Ascending aorta (tissue), 2 donors: Measurements from ENCODE around the gene FMO3. TPM values are rescaled to one million over a fixed set of nuclear protein-coding genes. Genes with fewer than 3 reads are reported as not detected.
A peak's percentile ranks its signal among the peaks of the same experiment; 100 is the strongest.

Experiments used
- DNase-seq, 2 donors: peaks; one replicate each; pipeline ENCODE4 v3.0.0-alpha.2; 2019; ENCODE audit warnings: low spot score in 2 of 2
- H3K27ac ChIP-seq, 2 donors: fragments of 200-600 bp; sonication (generic); one replicate each; pipeline ENCODE4 v1.5.1; 2016 to 2017; ENCODE audit warnings: mild to moderate bottlenecking in 1 of 2
- H3K27me3 ChIP-seq: fragments of 200-600 bp; sonication (generic); one replicate; pipeline ENCODE4 v1.5.1; 2017
- H3K36me3 ChIP-seq, 2 donors: fragments of 200-600 bp; sonication (generic); one replicate each; pipeline ENCODE4 v1.5.1; 2016
- H3K4me1 ChIP-seq, 2 donors: fragments of 200-600 bp; sonication (generic); one replicate each; pipeline ENCODE4 v1.5.1; 2016 to 2017; ENCODE audit warnings: mild to moderate bottlenecking in 1 of 2
- H3K4me3 ChIP-seq, 2 donors: fragments of 200-600 bp; sonication (generic); one replicate each; pipeline ENCODE4 v1.5.1; 2016 to 2017; ENCODE audit warnings: mild to moderate bottlenecking in 1 of 2
- H3K9me3 ChIP-seq, 2 donors: fragments of 200-600 bp; sonication (generic); one replicate each; pipeline ENCODE4 v1.5.1; 2016
- CTCF ChIP-seq, 3 experiments: fragments of 200-600 bp in 2 of 3; fragments of 450-650 bp in 1 of 3; sonication (generic) in 2 of 3; IDR thresholded peaks; one replicate each; pipeline ENCODE4 v1.5.1; 2016 to 2019; ENCODE audit warnings: antibody characterized with exemption in 3 of 3, mild to moderate bottlenecking in 1 of 3, moderate library complexity in 1 of 3
- intact Hi-C: fragments of 100-400 bp; cut with DNase I; formaldehyde crosslinking; loops from one replicate; pipeline ENCODE4 v1.15.1; 2023
- total RNA-seq: library from RNA; depleted of rRNA; stranded (reverse); fragments of >200 nt; gene quantifications from one replicate; pipeline ENCODE4 v1.1.0, GENCODE V29; 2016

Gene FMO3
- total RNA-seq, 1 donor from 2014 or later, result 6.0 TPM

GRCh38 chr1:171152549-171152948 is 61.8 kb downstream of the FMO3 start:
- H3K27ac ChIP-seq, result no peak overlapping the region
- H3K4me3 ChIP-seq, result no peak overlapping the region
- H3K27me3 ChIP-seq, result no peaks in the 10 kb centered on the region
- intact Hi-C loops, result no loop called here
- no peaks in the 10 kb centered on the region for H3K9me3 ChIP-seq
- H3K36me3 ChIP-seq, result no peaks in the 10 kb centered on the region
- no peaks in the 10 kb centered on the region for H3K4me1 ChIP-seq
- no peak for DNase-seq
- TF ChIP-seq CTCF (IDR thresholded peaks at IDR 0.05), result no peak

GRCh38 chr1:171155484-171155883 is 64.8 kb downstream of the FMO3 start:
- no peak overlapping the region for H3K4me3 ChIP-seq
- H3K27me3 ChIP-seq, result no peaks in the 10 kb centered on the region
- H3K9me3 ChIP-seq, result no peaks in the 10 kb centered on the region
- no peak for DNase-seq
- H3K36me3 ChIP-seq, result no peaks in the 10 kb centered on the region
- no peak for TF ChIP-seq CTCF (IDR thresholded peaks at IDR 0.05)
- intact Hi-C loops, result no loop called here
- no peaks in the 10 kb centered on the region for H3K4me1 ChIP-seq
- H3K27ac ChIP-seq, result no peak overlapping the region

- no peak for TF ChIP-seq CTCF (IDR thresholded peaks at IDR 0.05)
- Histone ChIP-seq H3K4me3 (no peak overlapping the region), H3K9me3 (no peaks in the 10 kb centered on the region), H3K36me3 (no peaks in the 10 kb centered on the region), H3K27me3 (no peaks in the 10 kb centered on the region), H3K27ac (no peak overlapping the region), H3K4me1 (peaks cover 0 to 5% of the 10 kb centered on the region in 2 donors)
- intact Hi-C loops, result no loop called here
- no peak for DNase-seq
Measured at GRCh38 chr1:171158096-171158495, 67.4 kb downstream of the FMO3 start.

- Histone ChIP-seq H3K27me3 (no peaks in the 10 kb centered on the region), H3K36me3 (no peaks in the 10 kb centered on the region), H3K9me3 (no peaks in the 10 kb centered on the region), H3K4me1 (peaks cover 0 to 5% of the 10 kb centered on the region in 2 donors), H3K27ac (no peak overlapping the region), H3K4me3 (no peak overlapping the region)
- TF ChIP-seq CTCF (IDR thresholded peaks at IDR 0.05), result no peak
- intact Hi-C loops, result no loop called here
- no peak for DNase-seq
Measured at GRCh38 chr1:171158551-171158950, 67.8 kb downstream of the FMO3 start.

GRCh38 chr1:171159148-171159547 is 68.4 kb downstream of the FMO3 start:
- Histone ChIP-seq H3K9me3 (no peaks in the 10 kb centered on the region), H3K27me3 (no peaks in the 10 kb centered on the region), H3K4me1 (peaks cover 0 to 5% of the 10 kb centered on the region in 2 donors), H3K4me3 (no peak overlapping the region), H3K36me3 (no peaks in the 10 kb centered on the region), H3K27ac (no peak overlapping the region)
- TF ChIP-seq CTCF (IDR thresholded peaks at IDR 0.05), result no peak
- DNase-seq, result no peak
- intact Hi-C loops, result no loop called here

GRCh38 chr1:171160211-171160610 is 69.5 kb downstream of the FMO3 start:
- TF ChIP-seq CTCF (IDR thresholded peaks at IDR 0.05), result no peak
- intact Hi-C loops, result no loop called here
- DNase-seq, result no peak
- Histone ChIP-seq H3K27me3 (no peaks in the 10 kb centered on the region), H3K9me3 (no peaks in the 10 kb centered on the region), H3K4me1 (peaks cover 0 to 5% of the 10 kb centered on the region in 2 donors), H3K27ac (peak overlapping the region; percentile 50 to 61), H3K36me3 (no peaks in the 10 kb centered on the region), H3K4me3 (no peak overlapping the region)
